Tibial nerve (tissue), 3 donors: ENCODE data around the gene PDGFA.

Experiments
- POLR2A ChIP-seq, 2 donors: fragments of 450-650 bp; IDR thresholded peaks; one replicate each; pipeline ENCODE4 v1.6.1; 2017; ENCODE audit warnings: antibody characterized with exemption in 2 of 2, mild to moderate bottlenecking in 2 of 2, moderate library complexity in 2 of 2
- TF ChIP-seq, protein P1 (sequence below), 5 experiments: fragments of 200-600 bp in 3 of 5; fragments of 450-650 bp in 2 of 5; sonication (generic) in 3 of 5; IDR thresholded peaks; one replicate each; pipeline ENCODE4 v1.5.1; 2016 to 2019; ENCODE audit warnings: antibody characterized with exemption in 5 of 5, mild to moderate bottlenecking in 3 of 5, moderate library complexity in 2 of 5

DNA sequence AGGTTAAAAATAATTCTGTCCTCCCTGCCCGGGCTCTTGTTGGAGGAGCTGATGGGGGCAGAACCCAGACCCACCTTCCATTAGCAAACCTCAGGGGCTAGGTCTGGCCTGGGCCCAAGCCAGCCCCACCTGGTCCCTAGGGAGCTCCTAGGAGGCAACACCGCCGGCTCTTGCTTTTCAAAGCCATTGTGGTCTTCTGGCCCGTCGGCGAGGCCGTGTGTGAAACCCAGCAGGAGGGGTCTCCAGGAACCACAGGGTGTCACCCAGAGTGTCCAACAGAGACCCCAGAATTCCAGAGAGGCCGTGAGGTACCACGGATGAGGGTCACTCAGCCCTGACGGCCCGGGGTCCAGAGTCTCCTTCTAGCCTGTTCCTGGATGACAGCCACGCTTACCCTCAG lies 16.6 kb upstream of the PDGFA start:
- TF ChIP-seq, protein P1, sequence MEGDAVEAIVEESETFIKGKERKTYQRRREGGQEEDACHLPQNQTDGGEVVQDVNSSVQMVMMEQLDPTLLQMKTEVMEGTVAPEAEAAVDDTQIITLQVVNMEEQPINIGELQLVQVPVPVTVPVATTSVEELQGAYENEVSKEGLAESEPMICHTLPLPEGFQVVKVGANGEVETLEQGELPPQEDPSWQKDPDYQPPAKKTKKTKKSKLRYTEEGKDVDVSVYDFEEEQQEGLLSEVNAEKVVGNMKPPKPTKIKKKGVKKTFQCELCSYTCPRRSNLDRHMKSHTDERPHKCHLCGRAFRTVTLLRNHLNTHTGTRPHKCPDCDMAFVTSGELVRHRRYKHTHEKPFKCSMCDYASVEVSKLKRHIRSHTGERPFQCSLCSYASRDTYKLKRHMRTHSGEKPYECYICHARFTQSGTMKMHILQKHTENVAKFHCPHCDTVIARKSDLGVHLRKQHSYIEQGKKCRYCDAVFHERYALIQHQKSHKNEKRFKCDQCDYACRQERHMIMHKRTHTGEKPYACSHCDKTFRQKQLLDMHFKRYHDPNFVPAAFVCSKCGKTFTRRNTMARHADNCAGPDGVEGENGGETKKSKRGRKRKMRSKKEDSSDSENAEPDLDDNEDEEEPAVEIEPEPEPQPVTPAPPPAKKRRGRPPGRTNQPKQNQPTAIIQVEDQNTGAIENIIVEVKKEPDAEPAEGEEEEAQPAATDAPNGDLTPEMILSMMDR (IDR thresholded peaks at IDR 0.05), result no peak
- no peak for TF ChIP-seq POLR2A (IDR thresholded peaks at IDR 0.05)
